A673 (cell line): ENCODE measurements around the gene COQ5. TPM values are rescaled to one million over a fixed set of nuclear protein-coding genes. Genes with fewer than 3 reads are reported as not detected.

ENCODE experiments used
- BruUV-seq: library from RNA; stranded (reverse); fragments of 400-500 nt; replicated peaks from 2 replicates; lab custom pipeline; 2021; lab: Mats Ljungman, UMichigan
- CTCF ChIA-PET: fragments of 300-600 bp; sonication (Branson Sonifier 250); formaldehyde crosslinking; loops from one replicate; lab custom pipeline; 2022; ENCODE audit warnings: antibody characterized with exemption; lab: Charles Lee
- POLR2A ChIA-PET: fragments of 300-600 bp; sonication (Branson Sonifier 250); formaldehyde crosslinking; loops from one replicate; lab custom pipeline; 2022; ENCODE audit warnings: antibody characterized with exemption; ENCODE audit not compliant: low non-redundant PET; lab: Charles Lee
- DNase-seq: peaks from one replicate; pipeline ENCODE4 v3.0.0-alpha.2; 2015; ENCODE audit warnings: low spot score
- H3K27ac ChIP-seq: fragments of 200-600 bp; sonication (generic); 2 replicates; pipeline ENCODE4 v1.5.1; 2016; ENCODE audit warnings: mixed run types, low read depth, mild to moderate bottlenecking, mixed read lengths, antibody characterized with exemption, low read length; ENCODE audit not compliant: poor library complexity, severe bottlenecking
- H3K27me3 ChIP-seq: fragments of 200-600 bp; sonication (generic); replicated peaks from 2 replicates; pipeline ENCODE4 v1.6.1; 2017; ENCODE audit warnings: mixed run types, low read depth, mild to moderate bottlenecking, mixed read lengths, antibody characterized with exemption, low read length; ENCODE audit not compliant: insufficient read depth, poor library complexity
- H3K36me3 ChIP-seq: fragments of 200-600 bp; sonication (generic); 2 replicates; pipeline ENCODE4 v1.6.1; 2016; ENCODE audit warnings: mixed run types, mild to moderate bottlenecking, mixed read lengths, antibody characterized with exemption, low read length; ENCODE audit not compliant: insufficient read depth, poor library complexity, severe bottlenecking
- H3K4me1 ChIP-seq: fragments of 200-600 bp; sonication (generic); 2 replicates; pipeline ENCODE4 v1.6.1; 2017; ENCODE audit warnings: mixed run types, mild to moderate bottlenecking, mixed read lengths, antibody characterized with exemption, low read length; ENCODE audit not compliant: insufficient read depth, poor library complexity, severe bottlenecking
- H3K4me3 ChIP-seq: fragments of 200-600 bp; sonication (generic); 2 replicates; pipeline ENCODE4 v1.5.1; 2016; ENCODE audit warnings: low read depth, mixed run types, mild to moderate bottlenecking, mixed read lengths, low read length; ENCODE audit not compliant: poor library complexity, severe bottlenecking
- H3K9me3 ChIP-seq: fragments of 200-600 bp; sonication (generic); 2 replicates; pipeline ENCODE4 v1.6.1; 2016; ENCODE audit warnings: mixed run types, low read depth, mild to moderate bottlenecking, mixed read lengths, antibody characterized with exemption, low read length; ENCODE audit not compliant: poor library complexity, severe bottlenecking
- EZH2 ChIP-seq: fragments of 200-600 bp; sonication (generic); IDR thresholded peaks from 2 replicates; pipeline ENCODE4 v1.6.1; 2017; ENCODE audit warnings: borderline replicate concordance, low read depth, mild to moderate bottlenecking, mixed read lengths, antibody characterized with exemption, low read length; ENCODE audit not compliant: poor library complexity, severe bottlenecking
- intact Hi-C: fragments of 100-400 bp; cut with micrococcal nuclease; formaldehyde crosslinking; loops from one replicate; pipeline ENCODE4 v1.10.0; 2022; ENCODE audit not compliant: unreplicated experiment
- total RNA-seq: library from RNA; stranded (reverse); gene quantifications from 2 replicates; pipeline ENCODE4 v1.2.3, GENCODE V29; 2021
- TF ChIP-seq, protein P1 (sequence below): fragments of 300-800, 200-600 bp; sonication (generic); conservative IDR thresholded peaks from 2 replicates; pipeline ENCODE4 v1.5.1; 2017; ENCODE audit warnings: low read depth, mild to moderate bottlenecking, antibody characterized with exemption, low read length, moderate library complexity, mixed read lengths

The COQ5 gene
- total RNA-seq, 1 experiment from 2014 or later: 36.5 TPM

DNA sequence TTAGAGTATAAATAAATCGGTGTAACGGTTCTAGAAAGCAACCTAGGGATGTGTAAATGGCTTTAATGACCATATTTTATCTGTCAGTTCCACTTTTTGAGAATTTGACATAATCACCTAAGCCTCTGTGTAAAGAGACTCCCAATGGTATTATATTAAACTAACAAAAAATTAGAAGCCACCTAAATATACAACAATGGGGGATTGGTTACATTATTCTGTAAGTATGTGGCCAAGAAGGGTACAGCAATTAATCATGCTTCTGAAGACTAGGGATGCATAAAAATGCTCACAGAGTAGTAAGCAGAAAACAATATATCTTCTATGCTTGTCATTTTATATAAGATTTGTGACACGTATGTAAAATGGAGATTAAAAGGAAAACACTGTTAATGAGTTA, 15.7 kb upstream of the COQ5 start:
- CTCF ChIA-PET: no interaction called here
- H3K4me3 ChIP-seq: no peak overlapping the region
- no peaks in the 10 kb centered on the region for H3K27me3 ChIP-seq
- no peak overlapping the region for H3K27ac ChIP-seq
- intact Hi-C loops: no loop called here
- POLR2A ChIA-PET: no interaction called here
- peaks cover 6% of the 10 kb centered on the region for H3K4me1 ChIP-seq
- DNase-seq: no peak
- no TSS peak for BruUV-seq
- peaks cover 51% of the 10 kb centered on the region for H3K36me3 ChIP-seq
- no peaks in the 10 kb centered on the region for H3K9me3 ChIP-seq
- no peak for TF ChIP-seq EZH2
- TF ChIP-seq, protein P1, sequence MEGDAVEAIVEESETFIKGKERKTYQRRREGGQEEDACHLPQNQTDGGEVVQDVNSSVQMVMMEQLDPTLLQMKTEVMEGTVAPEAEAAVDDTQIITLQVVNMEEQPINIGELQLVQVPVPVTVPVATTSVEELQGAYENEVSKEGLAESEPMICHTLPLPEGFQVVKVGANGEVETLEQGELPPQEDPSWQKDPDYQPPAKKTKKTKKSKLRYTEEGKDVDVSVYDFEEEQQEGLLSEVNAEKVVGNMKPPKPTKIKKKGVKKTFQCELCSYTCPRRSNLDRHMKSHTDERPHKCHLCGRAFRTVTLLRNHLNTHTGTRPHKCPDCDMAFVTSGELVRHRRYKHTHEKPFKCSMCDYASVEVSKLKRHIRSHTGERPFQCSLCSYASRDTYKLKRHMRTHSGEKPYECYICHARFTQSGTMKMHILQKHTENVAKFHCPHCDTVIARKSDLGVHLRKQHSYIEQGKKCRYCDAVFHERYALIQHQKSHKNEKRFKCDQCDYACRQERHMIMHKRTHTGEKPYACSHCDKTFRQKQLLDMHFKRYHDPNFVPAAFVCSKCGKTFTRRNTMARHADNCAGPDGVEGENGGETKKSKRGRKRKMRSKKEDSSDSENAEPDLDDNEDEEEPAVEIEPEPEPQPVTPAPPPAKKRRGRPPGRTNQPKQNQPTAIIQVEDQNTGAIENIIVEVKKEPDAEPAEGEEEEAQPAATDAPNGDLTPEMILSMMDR: no peak

DNA sequence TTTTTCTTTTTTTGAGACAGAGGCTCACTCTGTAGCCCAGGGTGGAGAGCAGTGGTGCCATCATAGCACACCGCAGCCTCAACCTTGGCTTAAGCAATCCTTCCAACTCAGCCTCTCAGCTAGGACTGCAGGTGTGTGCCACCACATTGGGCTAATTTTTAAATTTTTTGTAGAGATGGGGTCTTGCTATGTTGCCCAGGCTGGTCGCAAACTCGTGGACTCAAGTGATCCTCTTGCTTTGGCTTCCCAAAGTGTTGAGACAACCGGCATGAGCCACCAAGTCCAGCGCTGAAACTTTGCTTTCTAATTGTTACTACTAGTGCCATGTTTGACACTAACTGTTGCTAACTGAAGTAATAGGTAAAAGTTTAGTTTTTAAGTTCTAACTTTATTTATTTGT, 13.2 kb upstream of the COQ5 start:
- no peak overlapping the region for H3K4me3 ChIP-seq
- POLR2A ChIA-PET: no interaction called here
- no peak overlapping the region for H3K27ac ChIP-seq
- H3K4me1 ChIP-seq: peaks cover 28% of the 10 kb centered on the region
- no TSS peak for BruUV-seq
- no peaks in the 10 kb centered on the region for H3K9me3 ChIP-seq
- intact Hi-C loops: no loop called here
- H3K27me3 ChIP-seq: no peaks in the 10 kb centered on the region
- H3K36me3 ChIP-seq: peaks cover 30% of the 10 kb centered on the region
- TF ChIP-seq, protein P1: no peak
- no peak for TF ChIP-seq EZH2
- DNase-seq: no peak
- CTCF ChIA-PET: no interaction called here

DNA sequence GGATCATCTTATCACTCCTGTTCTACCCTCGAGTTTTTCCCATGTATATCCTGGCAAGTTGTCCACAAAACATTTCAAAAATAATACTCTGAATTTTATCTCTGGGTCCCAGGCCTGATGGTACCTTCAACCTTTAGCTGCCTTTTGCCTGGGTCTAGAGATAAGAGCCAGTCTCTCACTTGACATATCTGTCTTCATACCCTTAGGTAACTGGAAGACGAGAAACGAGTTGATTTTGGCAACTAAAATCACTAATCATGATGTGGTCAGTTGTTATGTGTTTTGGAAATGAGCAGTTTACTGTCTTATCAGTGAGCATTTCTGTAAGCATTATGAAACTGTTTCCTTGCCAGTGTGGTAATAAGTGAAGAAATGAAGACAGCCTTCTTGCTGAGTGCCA, 11.5 kb upstream of the COQ5 start:
- Histone ChIP-seq H3K4me1 (peaks cover 44% of the 10 kb centered on the region), H3K36me3 (peaks cover 25% of the 10 kb centered on the region), H3K27ac (peak overlapping the region; percentile 86), H3K27me3 (no peaks in the 10 kb centered on the region), H3K4me3 (no peak overlapping the region), H3K9me3 (no peaks in the 10 kb centered on the region)
- CTCF ChIA-PET: no interaction called here
- intact Hi-C loops: no loop called here
- DNase-seq: no peak
- POLR2A ChIA-PET: no interaction called here
- no peak for TF ChIP-seq EZH2
- TF ChIP-seq, protein P1: no peak
- no TSS peak for BruUV-seq
